Type B pancreatic cell (in vitro differentiated cells): ENCODE measurements around the gene ZNF778. TPM values are rescaled to one million over a fixed set of nuclear protein-coding genes. Genes with fewer than 3 reads are reported as not detected.
"Not testable (repeated sequence)": the region's sequence is repeated elsewhere in the genome, so short reads cannot be mapped to it uniquely, and the experiment has no call there.

Experiments
- DNase-seq: peaks from one replicate; pipeline ENCODE4 v3.0.0; 2021; ENCODE audit warnings: mixed read lengths; ENCODE audit not compliant: unreplicated experiment; ENCODE audit errors: extremely low spot score
- H3K27ac Mint-ChIP-seq: 2 replicates; pipeline ENCODE4 v1.8.0; 2021; ENCODE audit warnings: mild to moderate bottlenecking, mixed read lengths
- H3K27me3 Mint-ChIP-seq: 2 replicates; pipeline ENCODE4 v1.8.0; 2021; ENCODE audit warnings: mixed read lengths
- H3K36me3 Mint-ChIP-seq: 2 replicates; pipeline ENCODE4 v1.8.0; 2021; ENCODE audit warnings: mixed read lengths
- H3K4me1 Mint-ChIP-seq: one replicate; pipeline ENCODE4 v1.8.0; 2021; ENCODE audit warnings: mixed read lengths; ENCODE audit not compliant: unreplicated experiment
- H3K4me3 Mint-ChIP-seq: 2 replicates; pipeline ENCODE4 v1.8.0; 2021; ENCODE audit warnings: mild to moderate bottlenecking, mixed read lengths
- H3K9me3 Mint-ChIP-seq: 2 replicates; pipeline ENCODE4 v1.8.0; 2021; ENCODE audit warnings: mixed read lengths
- total RNA-seq: library from RNA; stranded (reverse); gene quantifications from 2 replicates; pipeline ENCODE4 v1.2.1, GENCODE V29; 2021; ENCODE audit warnings: low replicate concordance
- TF ChIP-seq, protein P1 (sequence below): fragments of 200-600 bp; sonication (generic); conservative IDR thresholded peaks from 2 replicates; pipeline ENCODE4 v1.5.0; 2021; ENCODE audit warnings: antibody characterized with exemption, mild to moderate bottlenecking

The ZNF778 gene
- total RNA-seq, 1 donor from 2014 or later = 14.4 TPM

DNA sequence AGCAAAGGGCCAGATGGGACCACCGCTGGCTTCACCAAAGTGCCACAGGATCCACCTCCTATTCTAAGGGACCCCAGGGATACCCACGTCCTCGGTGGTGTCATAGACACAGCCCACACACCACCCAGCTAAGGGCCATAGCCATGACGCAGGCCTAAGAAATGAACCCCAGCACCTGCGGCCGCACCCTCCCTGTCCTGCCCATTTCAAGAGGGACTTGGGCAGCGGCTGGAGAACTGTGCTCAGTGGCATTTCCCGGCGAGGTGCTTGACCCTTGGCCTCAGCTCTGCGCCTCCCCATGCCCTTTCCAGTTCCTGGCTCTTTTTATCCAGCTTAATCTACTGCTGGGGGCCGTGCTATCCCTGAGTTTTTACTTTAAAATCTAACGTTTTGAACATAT, 27.3 kb downstream of the ZNF778 start:
- Mint-ChIP-seq H3K4me3 (peak overlapping the region; percentile 36), H3K9me3 (peaks cover under 1% of the 10 kb centered on the region), H3K36me3 (peaks cover under 1% of the 10 kb centered on the region), H3K27ac (no peak overlapping the region), H3K4me1 (peaks cover 3% of the 10 kb centered on the region), H3K27me3 (no peaks in the 10 kb centered on the region)
- DNase-seq = no peak
- TF ChIP-seq, protein P1, sequence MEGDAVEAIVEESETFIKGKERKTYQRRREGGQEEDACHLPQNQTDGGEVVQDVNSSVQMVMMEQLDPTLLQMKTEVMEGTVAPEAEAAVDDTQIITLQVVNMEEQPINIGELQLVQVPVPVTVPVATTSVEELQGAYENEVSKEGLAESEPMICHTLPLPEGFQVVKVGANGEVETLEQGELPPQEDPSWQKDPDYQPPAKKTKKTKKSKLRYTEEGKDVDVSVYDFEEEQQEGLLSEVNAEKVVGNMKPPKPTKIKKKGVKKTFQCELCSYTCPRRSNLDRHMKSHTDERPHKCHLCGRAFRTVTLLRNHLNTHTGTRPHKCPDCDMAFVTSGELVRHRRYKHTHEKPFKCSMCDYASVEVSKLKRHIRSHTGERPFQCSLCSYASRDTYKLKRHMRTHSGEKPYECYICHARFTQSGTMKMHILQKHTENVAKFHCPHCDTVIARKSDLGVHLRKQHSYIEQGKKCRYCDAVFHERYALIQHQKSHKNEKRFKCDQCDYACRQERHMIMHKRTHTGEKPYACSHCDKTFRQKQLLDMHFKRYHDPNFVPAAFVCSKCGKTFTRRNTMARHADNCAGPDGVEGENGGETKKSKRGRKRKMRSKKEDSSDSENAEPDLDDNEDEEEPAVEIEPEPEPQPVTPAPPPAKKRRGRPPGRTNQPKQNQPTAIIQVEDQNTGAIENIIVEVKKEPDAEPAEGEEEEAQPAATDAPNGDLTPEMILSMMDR = no peak

DNA sequence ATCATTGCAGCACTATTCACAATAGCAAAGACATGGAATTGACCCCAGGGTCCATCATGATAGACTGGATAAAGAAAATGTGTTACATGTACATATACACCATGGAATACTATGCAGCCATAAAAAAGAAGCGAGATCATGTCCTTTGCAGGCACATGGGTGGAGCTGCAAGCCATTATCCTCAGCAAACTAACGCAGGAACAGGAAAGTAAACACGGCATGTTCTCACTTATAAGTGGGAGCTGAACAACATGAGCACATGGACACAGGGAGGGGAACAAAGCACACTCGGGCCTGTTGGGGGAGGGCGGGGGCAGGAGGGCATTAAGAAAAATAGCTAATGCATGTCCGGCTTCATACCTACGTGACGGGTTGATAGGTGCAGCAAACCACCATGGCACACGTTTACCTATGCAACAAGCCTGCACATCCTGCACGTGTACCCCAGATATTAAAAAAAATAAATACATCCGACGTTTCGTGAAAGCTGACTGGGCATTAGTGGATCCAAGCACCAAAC, 28.9 kb downstream of the ZNF778 start:
- H3K4me3 Mint-ChIP-seq = peak overlapping the region; percentile 83
- DNase-seq = no peak
- H3K27me3 Mint-ChIP-seq = no peaks in the 10 kb centered on the region
- peaks cover 4% of the 10 kb centered on the region for H3K36me3 Mint-ChIP-seq
- TF ChIP-seq, protein P1 = no peak
- H3K9me3 Mint-ChIP-seq = peaks cover 8% of the 10 kb centered on the region
- no peak overlapping the region for H3K27ac Mint-ChIP-seq
- H3K4me1 Mint-ChIP-seq = no peaks in the 10 kb centered on the region

- peak; percentile 99 for DNase-seq
- peak overlapping the region; percentile 83 for H3K4me3 Mint-ChIP-seq
- H3K4me1 Mint-ChIP-seq = no peaks in the 10 kb centered on the region
Measured at GRCh38 chr16:89246903-89247733, 29.6 kb downstream of the ZNF778 start.

GRCh38 chr16:89247734-89248075, 30.2 kb downstream of the ZNF778 start:
- peak overlapping the region; percentile 83 for H3K4me3 Mint-ChIP-seq
- not testable (repeated sequence) for H3K9me3 Mint-ChIP-seq, DNase-seq, H3K36me3 Mint-ChIP-seq, H3K27me3 Mint-ChIP-seq, H3K27ac Mint-ChIP-seq, H3K4me1 Mint-ChIP-seq

More at GRCh38 chr16:89246903-89247733, 29.6 kb downstream of the ZNF778 start:
- Mint-ChIP-seq H3K27ac (no peak overlapping the region), H3K36me3 (peaks cover 4% of the 10 kb centered on the region), H3K9me3 (peaks cover 8% of the 10 kb centered on the region), H3K27me3 (no peaks in the 10 kb centered on the region)
- TF ChIP-seq, protein P1 = no peak

- peaks cover 4% of the 10 kb centered on the region for H3K36me3 Mint-ChIP-seq
- peak overlapping the region; percentile 83 for H3K4me3 Mint-ChIP-seq
- no peak overlapping the region for H3K27ac Mint-ChIP-seq
- no peak for DNase-seq
- TF ChIP-seq, protein P1 = no peak
- no peaks in the 10 kb centered on the region for H3K27me3 Mint-ChIP-seq
- H3K9me3 Mint-ChIP-seq = peaks cover 8% of the 10 kb centered on the region
- no peaks in the 10 kb centered on the region for H3K4me1 Mint-ChIP-seq
Measured at GRCh38 chr16:89248196-89248982, 30.9 kb downstream of the ZNF778 start.
